ENCODE measurements around the gene DYNC1LI2. TPM values are rescaled to one million over a fixed set of nuclear protein-coding genes. Genes with fewer than 3 reads are reported as not detected.

DYNC1LI2 gene
- total and polyA plus RNA-seq, 12 donors = 39.3 to 234 (median 94.3) TPM

- H3K27me3 ChIP-seq = no peaks in the 10 kb centered on the region
- WGBS, 4 donors = 83 to 94% (median 89%) methylated on average over 2 of the region's 2 CpGs
- TF ChIP-seq CTCF (IDR thresholded peaks at IDR 0.05) (no peak), POLR2A (IDR thresholded peaks at IDR 0.05) (no peak)
- H3K36me3 ChIP-seq (replicated peaks in 1 of 2) = no peaks in the 10 kb centered on the region
- no peak overlapping the region for H3K4me3 ChIP-seq
- H3K9me3 ChIP-seq (replicated peaks in 1 of 3) = no peaks in the 10 kb centered on the region
- intact Hi-C loops (cut with DNase I) = no loop called here
- peaks cover 2 to 10% of the 10 kb centered on the region in 2 donors for H3K4me1 ChIP-seq (replicated peaks in 1 of 2)
- DNase-seq = no peak
- H3K27ac ChIP-seq = no peak overlapping the region
These were observed 50.4 kb downstream of the DYNC1LI2 start for GRCh38 chr16:66701026-66701425.

GRCh38 chr16:66699898-66700297 is 51.5 kb downstream of the DYNC1LI2 start:
- Histone ChIP-seq H3K27ac (no peak overlapping the region), H3K4me3 (no peak overlapping the region), H3K9me3 (replicated peaks in 1 of 3) (no peaks in the 10 kb centered on the region), H3K27me3 (no peaks in the 10 kb centered on the region), H3K36me3 (replicated peaks in 1 of 2) (no peaks in the 10 kb centered on the region), H3K4me1 (replicated peaks in 1 of 2) (peaks cover 8 to 18% of the 10 kb centered on the region in 2 donors)
- no peak for DNase-seq
- TF ChIP-seq CTCF (IDR thresholded peaks at IDR 0.05) = no peak
- no peak for TF ChIP-seq POLR2A (IDR thresholded peaks at IDR 0.05)
- WGBS, 4 donors = 71 to 85% (median 75%) methylated on average over 1 of the region's 1 CpG
- intact Hi-C loops (cut with DNase I) = loop anchor here in 1 of 2 donors (5.0 kb wide), 1 partner anchor 38 kb away; no protein-coding TSS in a partner anchor

- 81 to 87% (median 84%) methylated on average over 7 of the region's 7 CpGs for WGBS, 4 donors
- Histone ChIP-seq H3K27ac (no peak overlapping the region), H3K36me3 (replicated peaks in 1 of 2) (no peaks in the 10 kb centered on the region), H3K4me1 (replicated peaks in 1 of 2) (peaks cover 8 to 11% of the 10 kb centered on the region in 2 donors), H3K4me3 (no peak overlapping the region), H3K27me3 (no peaks in the 10 kb centered on the region), H3K9me3 (replicated peaks in 1 of 3) (no peaks in the 10 kb centered on the region)
- intact Hi-C loops (cut with DNase I) = loop anchor here in 1 of 2 donors (5.0 kb wide), 1 partner anchor 36 kb away; no protein-coding TSS in a partner anchor
- no peak for TF ChIP-seq POLR2A (IDR thresholded peaks at IDR 0.05)
- no peak for TF ChIP-seq CTCF (IDR thresholded peaks at IDR 0.05)
- DNase-seq = no peak
These were observed 53.4 kb downstream of the DYNC1LI2 start for GRCh38 chr16:66698046-66698445.

- WGBS, 4 donors = 4 to 43% (median 12%) methylated on average over 7 to 84 of the region's 84 CpGs
- DNase-seq = peak; percentile 82 to 90 (median 89)
- H3K9me3 ChIP-seq (replicated peaks in 1 of 3) = no peaks in the 10 kb centered on the region
- H3K4me1 ChIP-seq (replicated peaks in 1 of 2) = peaks cover 8 to 10% of the 10 kb centered on the region in 2 donors
- TF ChIP-seq POLR2A (IDR thresholded peaks at IDR 0.05) = peak in 1 of 2 donors; percentile 33
- peak in 1 of 6 experiments; percentile 20 for TF ChIP-seq CTCF (IDR thresholded peaks at IDR 0.05)
- peak within 1 kb of the TSS in 3 of 4 donors; percentile 33 to 86 (median 55) for H3K4me3 ChIP-seq
- no peaks in the 10 kb centered on the region for H3K36me3 ChIP-seq (replicated peaks in 1 of 2)
- H3K27ac ChIP-seq = peak within 1 kb of the TSS in 3 of 5 donors; percentile 33 to 73 (median 47)
- intact Hi-C loops (cut with DNase I) = loop anchor here in 1 of 2 donors (5.0 kb wide), 1 partner anchor 35 kb away; no protein-coding TSS in a partner anchor
- H3K27me3 ChIP-seq = no peaks in the 10 kb centered on the region
These were observed 54.5 kb downstream of the DYNC1LI2 start, which contains the start of gene CMTM4 for GRCh38 chr16:66696669-66697630. CMTM4 (minus strand) TSS chr16:66696743; CDS start chr16:66696525, 218 bp downstream.
